Gastrocnemius medialis (tissue), 4 donors: Measurements from ENCODE around the gene PLCG1.

ENCODE experiments used
- POLR2A ChIP-seq, 2 donors: fragments of 450-650 bp; IDR thresholded peaks; one replicate each; pipeline ENCODE4 v1.6.1; 2017; ENCODE audit warnings: antibody characterized with exemption in 2 of 2, mild to moderate bottlenecking in 2 of 2, moderate library complexity in 2 of 2
- TF ChIP-seq, protein P1 (sequence below), 5 experiments: fragments of 450-650 bp in 3 of 5; fragments of 200-600 bp in 2 of 5; sonication (generic) in 2 of 5; IDR thresholded peaks in 4 of 5; conservative IDR thresholded peaks in 1 of 5; 1 replicate in 4 of 5; 2 replicates in 1 of 5; pipeline ENCODE4 v1.5.1; 2016 to 2019; ENCODE audit warnings: antibody characterized with exemption in 5 of 5, mild to moderate bottlenecking in 3 of 5, moderate library complexity in 3 of 5

DNA sequence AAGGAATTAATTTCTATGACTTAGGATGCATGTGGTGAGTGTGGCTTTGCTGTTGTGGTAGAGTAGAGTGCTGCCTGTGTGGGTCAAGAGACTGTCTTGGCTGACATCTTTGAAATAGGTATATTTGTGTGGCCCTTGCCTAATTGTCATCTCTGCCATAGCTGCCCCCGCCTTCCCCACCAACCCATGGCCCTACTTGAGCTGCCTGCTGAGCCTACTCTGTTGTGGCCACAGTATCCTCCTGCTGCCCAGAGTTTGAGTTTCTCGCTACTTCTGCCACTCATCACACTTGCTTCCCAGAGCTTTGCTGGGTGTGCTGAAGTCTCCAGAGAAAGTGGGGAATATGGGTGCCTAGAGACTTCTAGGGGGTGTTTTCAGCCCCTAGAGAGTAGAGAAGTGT, 8.0 kb downstream of the PLCG1 start:
- TF ChIP-seq POLR2A (IDR thresholded peaks at IDR 0.05): no peak
- TF ChIP-seq, protein P1, sequence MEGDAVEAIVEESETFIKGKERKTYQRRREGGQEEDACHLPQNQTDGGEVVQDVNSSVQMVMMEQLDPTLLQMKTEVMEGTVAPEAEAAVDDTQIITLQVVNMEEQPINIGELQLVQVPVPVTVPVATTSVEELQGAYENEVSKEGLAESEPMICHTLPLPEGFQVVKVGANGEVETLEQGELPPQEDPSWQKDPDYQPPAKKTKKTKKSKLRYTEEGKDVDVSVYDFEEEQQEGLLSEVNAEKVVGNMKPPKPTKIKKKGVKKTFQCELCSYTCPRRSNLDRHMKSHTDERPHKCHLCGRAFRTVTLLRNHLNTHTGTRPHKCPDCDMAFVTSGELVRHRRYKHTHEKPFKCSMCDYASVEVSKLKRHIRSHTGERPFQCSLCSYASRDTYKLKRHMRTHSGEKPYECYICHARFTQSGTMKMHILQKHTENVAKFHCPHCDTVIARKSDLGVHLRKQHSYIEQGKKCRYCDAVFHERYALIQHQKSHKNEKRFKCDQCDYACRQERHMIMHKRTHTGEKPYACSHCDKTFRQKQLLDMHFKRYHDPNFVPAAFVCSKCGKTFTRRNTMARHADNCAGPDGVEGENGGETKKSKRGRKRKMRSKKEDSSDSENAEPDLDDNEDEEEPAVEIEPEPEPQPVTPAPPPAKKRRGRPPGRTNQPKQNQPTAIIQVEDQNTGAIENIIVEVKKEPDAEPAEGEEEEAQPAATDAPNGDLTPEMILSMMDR (IDR thresholded peaks at IDR 0.05 in 4 of 5, conservative IDR thresholded peaks at IDR 0.05 in 1 of 5): no peak
